ENCODE data around the gene PRRC2A. TPM values are rescaled to one million over a fixed set of nuclear protein-coding genes. Genes with fewer than 3 reads are reported as not detected.

Gene PRRC2A
- total RNA-seq, 1 donor from 2014 or later, result 117 TPM

DNA sequence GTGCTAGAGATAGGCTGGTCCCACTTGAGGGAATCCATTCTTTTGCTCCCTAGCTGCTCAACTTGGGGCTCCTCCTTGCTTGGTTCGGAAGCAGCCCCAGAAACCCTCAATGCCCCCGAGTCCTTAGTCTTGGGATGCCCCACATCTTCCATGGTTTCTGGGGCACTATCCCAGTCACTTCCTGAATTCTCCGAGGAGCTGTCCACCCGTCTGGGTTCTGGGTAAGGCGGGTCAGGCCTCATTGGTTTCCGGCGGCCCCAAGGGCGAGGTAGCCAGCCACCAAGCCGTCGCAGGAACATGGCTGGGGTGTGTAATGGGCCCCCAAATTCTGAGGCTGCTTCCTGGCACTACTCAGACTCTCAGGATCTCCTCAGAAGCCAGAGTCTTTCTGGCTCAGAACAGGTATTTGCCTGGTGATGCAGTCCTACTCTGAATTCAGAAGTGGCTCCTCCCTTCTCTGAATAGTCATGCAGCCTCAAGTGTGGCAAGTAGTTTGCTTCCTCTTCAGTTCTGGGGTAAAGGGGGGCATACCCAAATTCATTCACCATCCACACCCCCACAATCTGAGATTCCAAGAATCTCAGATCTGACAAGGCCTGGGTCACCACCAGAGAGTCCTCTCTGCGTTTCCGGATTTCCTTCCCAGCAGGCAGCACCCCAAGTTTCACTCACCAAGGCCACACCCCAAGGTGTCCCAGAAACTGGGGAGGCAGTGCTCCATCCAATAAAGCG is 39.3 kb downstream of the PRRC2A start:
- H3K4me3 ChIP-seq (ENCODE audit: low read depth, low read length), result peak overlapping the region; percentile 77
- no peak for DNase-seq (ENCODE audit: low read depth)
- H3K27me3 ChIP-seq (ENCODE audit: control insufficient read depth, insufficient read depth, low read length), result no peaks in the 10 kb centered on the region
- H3K36me3 ChIP-seq (ENCODE audit: control insufficient read depth, insufficient read depth, low read length), result no peaks in the 10 kb centered on the region
- TF ChIP-seq, protein P1, sequence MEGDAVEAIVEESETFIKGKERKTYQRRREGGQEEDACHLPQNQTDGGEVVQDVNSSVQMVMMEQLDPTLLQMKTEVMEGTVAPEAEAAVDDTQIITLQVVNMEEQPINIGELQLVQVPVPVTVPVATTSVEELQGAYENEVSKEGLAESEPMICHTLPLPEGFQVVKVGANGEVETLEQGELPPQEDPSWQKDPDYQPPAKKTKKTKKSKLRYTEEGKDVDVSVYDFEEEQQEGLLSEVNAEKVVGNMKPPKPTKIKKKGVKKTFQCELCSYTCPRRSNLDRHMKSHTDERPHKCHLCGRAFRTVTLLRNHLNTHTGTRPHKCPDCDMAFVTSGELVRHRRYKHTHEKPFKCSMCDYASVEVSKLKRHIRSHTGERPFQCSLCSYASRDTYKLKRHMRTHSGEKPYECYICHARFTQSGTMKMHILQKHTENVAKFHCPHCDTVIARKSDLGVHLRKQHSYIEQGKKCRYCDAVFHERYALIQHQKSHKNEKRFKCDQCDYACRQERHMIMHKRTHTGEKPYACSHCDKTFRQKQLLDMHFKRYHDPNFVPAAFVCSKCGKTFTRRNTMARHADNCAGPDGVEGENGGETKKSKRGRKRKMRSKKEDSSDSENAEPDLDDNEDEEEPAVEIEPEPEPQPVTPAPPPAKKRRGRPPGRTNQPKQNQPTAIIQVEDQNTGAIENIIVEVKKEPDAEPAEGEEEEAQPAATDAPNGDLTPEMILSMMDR (IDR thresholded peaks at IDR 0.05; ENCODE audit: insufficient read depth, low read length, poor library complexity, severe bottlenecking), result no peak

DNA sequence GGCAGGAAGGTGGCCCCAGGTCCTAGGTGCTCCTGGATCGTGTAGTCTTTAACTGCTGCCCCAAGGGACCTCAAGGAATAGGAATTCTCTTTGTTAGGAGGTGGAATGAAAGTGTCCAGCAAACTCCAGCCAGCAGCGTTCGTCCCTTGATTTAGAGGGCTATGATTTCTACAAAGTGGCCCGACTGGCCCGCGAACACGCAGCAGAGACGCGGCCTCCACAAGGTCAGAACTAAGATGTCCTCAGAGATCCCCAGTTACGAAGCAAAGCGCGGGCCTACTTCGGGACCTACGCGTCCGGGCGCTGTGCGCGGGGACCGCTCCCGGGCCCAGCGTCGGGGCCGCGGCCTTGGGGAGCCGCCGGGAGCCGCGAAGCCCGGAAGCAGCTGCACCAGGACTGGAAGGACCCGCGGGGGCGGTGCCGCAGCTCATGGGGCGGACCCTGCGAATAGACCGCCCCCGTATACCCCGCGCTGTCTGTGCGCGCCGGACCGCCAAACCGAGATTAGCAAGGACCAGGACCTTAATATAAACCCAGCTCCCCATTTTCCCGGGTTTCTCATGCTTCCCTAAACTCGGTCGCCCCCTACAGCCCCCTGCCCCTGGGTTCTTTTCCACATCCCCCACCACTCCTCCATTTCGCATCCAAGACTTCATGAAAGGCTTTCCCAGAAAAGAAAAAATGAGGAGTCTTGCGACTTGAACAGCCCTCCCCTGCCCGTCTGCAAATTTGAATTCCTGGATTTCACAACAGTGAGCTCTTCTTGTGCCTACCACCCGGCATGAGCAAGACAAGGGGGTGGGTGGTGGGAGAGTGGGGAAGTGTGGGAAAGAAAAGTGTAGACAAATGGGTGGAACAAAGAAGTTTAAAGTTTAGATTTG is 40.1 kb downstream of the PRRC2A start, which contains the start of gene C6orf47:
C6orf47 (minus strand) TSS at position 398 of the 881 bp plus-strand sequence. CDS start 831 bp downstream, outside the sequence.
- DNase-seq (ENCODE audit: low read depth), result peak; percentile 37
- H3K36me3 ChIP-seq (ENCODE audit: control insufficient read depth, insufficient read depth, low read length), result no peaks in the 10 kb centered on the region
- TF ChIP-seq, protein P1 (IDR thresholded peaks at IDR 0.05; ENCODE audit: insufficient read depth, low read length, poor library complexity, severe bottlenecking), result no peak
- peak within 1 kb of the TSS; percentile 77 for H3K4me3 ChIP-seq (ENCODE audit: low read depth, low read length)
- H3K27me3 ChIP-seq (ENCODE audit: control insufficient read depth, insufficient read depth, low read length), result no peaks in the 10 kb centered on the region

DNA sequence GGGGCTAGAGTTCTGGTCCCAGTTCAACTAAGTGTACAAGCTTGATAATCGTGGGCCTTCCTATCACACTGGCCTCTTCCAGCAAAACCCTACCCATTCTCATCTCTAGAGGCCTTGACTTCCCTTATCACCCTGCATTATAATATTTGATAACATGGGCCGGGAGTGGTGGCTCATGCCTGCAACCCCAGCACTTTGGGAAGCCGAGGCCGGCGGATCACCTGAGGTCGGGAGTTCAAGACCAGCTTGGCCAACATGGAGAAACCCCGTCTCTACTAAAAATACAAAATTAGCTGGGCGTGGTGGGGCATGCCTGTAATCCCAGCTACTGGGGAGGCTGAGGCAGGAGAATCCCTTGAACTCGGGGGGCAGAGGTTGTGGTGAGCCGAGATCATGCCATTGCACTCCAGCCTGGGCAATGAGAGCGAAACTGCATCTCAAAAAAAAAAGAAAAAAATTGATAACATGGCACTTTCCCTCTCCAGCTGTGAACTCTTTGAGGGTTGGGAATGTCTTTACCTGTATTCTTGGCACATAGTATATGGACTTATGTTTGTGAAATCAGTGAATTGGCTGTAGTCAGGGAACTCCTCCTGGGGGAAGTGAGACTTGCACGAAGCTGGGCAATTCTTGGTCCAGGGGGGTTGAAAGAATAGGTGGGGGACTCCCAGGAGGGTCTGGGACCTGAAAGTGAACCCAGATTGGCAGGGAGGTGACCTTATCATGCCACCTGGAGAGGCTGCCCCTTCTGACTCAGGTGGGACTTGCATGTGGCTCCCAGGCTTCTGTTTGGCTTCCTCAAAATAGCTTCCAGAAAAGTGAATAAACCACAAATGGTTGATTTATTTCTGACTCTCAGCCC is 41.0 kb downstream of the PRRC2A start:
- TF ChIP-seq, protein P1 (IDR thresholded peaks at IDR 0.05; ENCODE audit: insufficient read depth, low read length, poor library complexity, severe bottlenecking), result no peak
- no peak for DNase-seq (ENCODE audit: low read depth)
- no peaks in the 10 kb centered on the region for H3K27me3 ChIP-seq (ENCODE audit: control insufficient read depth, insufficient read depth, low read length)
- no peaks in the 10 kb centered on the region for H3K36me3 ChIP-seq (ENCODE audit: control insufficient read depth, insufficient read depth, low read length)
- H3K4me3 ChIP-seq (ENCODE audit: low read depth, low read length), result peak overlapping the region; percentile 77

DNA sequence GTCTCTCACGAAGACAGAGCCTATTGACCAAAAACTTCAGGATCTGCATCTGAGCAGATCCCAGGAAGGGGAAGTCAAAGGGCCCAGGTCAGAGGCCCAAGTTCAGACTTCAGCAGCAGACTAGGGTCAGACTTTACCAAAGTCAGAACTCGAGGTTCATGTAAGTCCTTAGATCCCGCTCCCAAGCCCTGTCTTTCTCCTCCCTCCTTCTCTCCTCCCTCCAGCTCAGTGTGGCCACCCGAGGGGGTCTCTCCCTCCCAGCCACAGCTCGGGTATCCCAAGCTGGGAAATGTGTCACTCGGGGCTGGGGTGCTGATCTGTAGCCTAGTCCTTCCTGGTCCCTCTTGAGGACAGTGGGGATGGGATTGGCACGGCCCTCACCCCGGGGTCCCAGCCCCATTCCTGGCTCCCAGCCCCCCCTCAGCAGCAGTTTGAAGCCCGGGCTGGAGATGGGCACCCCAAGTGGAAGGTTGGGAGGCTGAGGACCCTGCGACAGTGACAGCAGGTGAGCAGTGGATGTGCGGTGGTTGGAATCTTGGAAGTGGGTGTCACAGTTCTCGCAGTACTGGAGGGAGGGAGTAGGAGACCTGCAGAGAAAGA is 41.7 kb downstream of the PRRC2A start:
- Histone ChIP-seq H3K4me3 (ENCODE audit: low read depth, low read length) (no peak overlapping the region), H3K27me3 (ENCODE audit: control insufficient read depth, insufficient read depth, low read length) (no peaks in the 10 kb centered on the region), H3K36me3 (ENCODE audit: control insufficient read depth, insufficient read depth, low read length) (peaks cover 1% of the 10 kb centered on the region)
- TF ChIP-seq, protein P1 (IDR thresholded peaks at IDR 0.05; ENCODE audit: insufficient read depth, low read length, poor library complexity, severe bottlenecking), result no peak
- no peak for DNase-seq (ENCODE audit: low read depth)

Measured in kidney epithelial cell (primary cell).